IPS-18c (cell line): ENCODE results near the gene CRTC1.

Experiments
- H3K4me3 ChIP-seq: 2 replicates; pipeline ENCODE4 v1.7.0; 2013; ENCODE audit warnings: low read depth, mild to moderate bottlenecking, low read length, moderate library complexity; ENCODE audit not compliant: insufficient read depth
- H3K9me3 ChIP-seq: one replicate; pipeline ENCODE4 v1.6.1; 2013; ENCODE audit warnings: mild to moderate bottlenecking, low read length, moderate library complexity; ENCODE audit not compliant: control insufficient read depth, insufficient read depth

The CRTC1 gene

GRCh38 chr19:18649371-18650020 lies 34.0 kb upstream of the CRTC1 start:
- Histone ChIP-seq H3K9me3 (no peaks in the 10 kb centered on the region), H3K4me3 (0 out of 2 replicates have a peak overlapping the region, but pooled peaks have one; percentile 9)

DNA sequence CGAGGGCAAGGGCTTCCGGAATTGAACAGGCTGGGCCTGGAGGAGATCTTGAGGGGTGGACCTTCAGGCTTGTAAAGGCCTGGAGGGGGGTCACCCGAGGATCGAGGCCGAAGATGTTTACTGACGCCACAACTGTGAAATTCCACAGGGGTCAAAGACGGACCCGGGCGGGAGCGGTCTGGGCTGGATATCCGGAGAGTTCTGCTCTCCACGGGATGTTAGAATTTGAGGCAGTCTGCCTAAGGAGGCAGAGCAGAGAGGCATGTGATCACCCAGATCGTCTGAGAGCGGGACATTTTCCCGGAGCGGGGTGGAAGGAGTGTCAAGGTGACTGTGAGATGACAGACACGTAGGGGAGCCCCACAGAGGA lies 33.5 kb upstream of the CRTC1 start:
- H3K4me3 ChIP-seq, result 0 out of 2 replicates have a peak overlapping the region, but pooled peaks have one; percentile 9

DNA sequence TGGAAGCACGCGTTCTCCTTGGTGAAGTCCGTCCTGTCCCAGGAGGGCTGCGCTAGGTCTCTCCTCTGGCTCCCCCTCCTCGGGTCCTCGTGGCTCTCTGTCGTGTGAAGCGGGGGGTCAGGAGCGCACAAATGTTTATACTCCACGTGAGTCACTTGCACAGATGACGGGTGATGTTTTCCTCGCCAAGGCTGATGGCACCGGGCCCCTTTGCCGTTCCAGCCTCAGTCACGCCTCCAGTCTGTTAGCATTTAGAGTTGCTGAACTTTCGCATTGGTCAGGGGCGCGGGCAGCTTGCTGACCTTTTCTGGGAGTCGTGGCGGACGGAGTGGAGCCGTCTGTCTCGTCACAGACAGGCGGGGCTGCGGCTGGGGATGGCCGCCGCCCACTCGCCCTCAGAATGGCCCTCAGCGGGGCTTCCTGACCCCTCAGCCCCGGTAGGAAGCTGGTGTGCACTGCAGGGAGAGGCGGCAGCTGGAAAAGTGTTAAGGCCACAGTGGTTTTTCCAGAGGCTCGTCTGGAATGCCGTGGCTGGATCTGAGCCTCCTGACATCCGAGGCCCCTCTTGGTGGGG lies 32.9 kb upstream of the CRTC1 start:
- H3K9me3 ChIP-seq, result no peaks in the 10 kb centered on the region
- H3K4me3 ChIP-seq, result no peak overlapping the region

More for the DNA sequence above, 33.5 kb upstream of the CRTC1 start:
- no peaks in the 10 kb centered on the region for H3K9me3 ChIP-seq

DNA sequence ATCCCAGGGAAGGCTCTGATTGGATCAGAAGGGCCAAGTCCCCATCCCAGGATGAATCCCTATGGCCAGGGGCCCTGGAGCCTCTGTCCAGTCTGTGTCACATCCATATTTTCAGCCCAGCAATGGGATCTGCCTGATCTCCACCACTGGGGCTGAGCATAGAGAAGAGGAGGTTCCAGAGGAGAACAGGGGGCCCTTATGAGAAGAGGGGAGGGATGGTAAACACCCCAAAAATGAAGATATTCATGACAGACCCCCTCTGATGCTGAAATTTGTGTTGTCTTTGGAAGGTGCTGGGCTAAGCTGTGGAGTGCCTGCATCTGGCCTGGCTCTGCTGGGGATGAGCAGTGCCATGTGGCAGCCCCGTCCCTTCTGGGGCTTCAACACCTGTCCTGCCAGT lies 32.2 kb upstream of the CRTC1 start:
- H3K9me3 ChIP-seq, result no peaks in the 10 kb centered on the region
- H3K4me3 ChIP-seq, result no peak overlapping the region

- Histone ChIP-seq H3K9me3 (no peaks in the 10 kb centered on the region), H3K4me3 (no peak overlapping the region)
Measured at GRCh38 chr19:18651733-18652132, 31.7 kb upstream of the CRTC1 start.

GRCh38 chr19:18653853-18654252 lies 29.6 kb upstream of the CRTC1 start:
- Histone ChIP-seq H3K4me3 (no peak overlapping the region), H3K9me3 (no peaks in the 10 kb centered on the region)

DNA sequence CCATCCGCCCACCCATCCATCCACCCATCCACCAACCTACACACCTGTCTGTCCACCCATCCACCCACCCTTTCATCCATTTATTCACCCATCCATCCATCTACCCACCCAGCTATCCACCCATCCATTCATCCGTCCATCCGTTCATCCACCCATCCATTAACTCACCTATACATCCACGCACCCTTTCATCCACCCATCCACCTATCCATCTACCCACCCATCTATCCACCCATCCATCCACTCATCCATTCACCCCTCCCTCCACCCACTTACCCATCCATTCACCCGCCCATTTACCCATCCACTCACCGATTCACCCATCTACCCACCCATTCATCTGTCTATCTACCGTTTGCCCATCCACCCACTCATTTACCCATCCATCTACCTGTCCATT lies 29.0 kb upstream of the CRTC1 start:
- H3K9me3 ChIP-seq, result no peaks in the 10 kb centered on the region
- no peak overlapping the region for H3K4me3 ChIP-seq

DNA sequence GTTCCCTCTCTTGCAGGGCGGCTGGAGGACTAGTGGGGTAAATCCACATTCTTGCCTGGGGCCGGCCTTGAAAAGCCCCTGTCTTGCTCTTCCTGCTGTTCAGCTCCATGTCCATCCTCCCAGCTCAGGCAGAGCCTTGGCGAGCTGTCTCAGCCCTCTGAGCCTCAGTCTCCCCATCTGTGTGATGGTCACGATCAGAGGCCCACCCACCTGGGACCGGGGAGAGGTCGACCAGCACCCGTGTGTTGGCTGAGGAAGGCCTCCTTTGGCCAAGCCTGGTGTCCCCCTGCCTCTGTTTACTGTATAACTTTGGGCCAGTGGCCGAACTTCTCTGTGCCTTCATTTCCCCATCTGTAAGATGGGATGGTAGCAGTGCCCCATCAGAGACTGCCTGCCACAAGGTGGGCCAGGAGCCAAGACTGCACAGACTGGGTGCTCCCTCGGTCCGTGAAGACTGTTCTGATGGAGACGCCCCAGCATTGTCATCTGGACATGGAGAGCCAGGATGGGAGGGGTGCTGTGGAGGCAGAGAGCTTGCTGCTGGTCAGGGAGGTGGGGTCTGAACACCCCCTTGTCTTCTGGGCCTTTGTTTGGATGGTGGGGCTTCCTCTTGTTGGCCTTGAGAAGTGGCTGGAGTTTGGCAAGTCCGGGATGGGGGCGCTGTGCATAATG lies 28.2 kb upstream of the CRTC1 start:
- no peaks in the 10 kb centered on the region for H3K9me3 ChIP-seq

GRCh38 chr19:18656337-18657086 lies 27.0 kb upstream of the CRTC1 start:
- Histone ChIP-seq H3K9me3 (no peaks in the 10 kb centered on the region), H3K4me3 (no peak overlapping the region)

More for the DNA sequence above, 28.2 kb upstream of the CRTC1 start:
- no peak overlapping the region for H3K4me3 ChIP-seq

DNA sequence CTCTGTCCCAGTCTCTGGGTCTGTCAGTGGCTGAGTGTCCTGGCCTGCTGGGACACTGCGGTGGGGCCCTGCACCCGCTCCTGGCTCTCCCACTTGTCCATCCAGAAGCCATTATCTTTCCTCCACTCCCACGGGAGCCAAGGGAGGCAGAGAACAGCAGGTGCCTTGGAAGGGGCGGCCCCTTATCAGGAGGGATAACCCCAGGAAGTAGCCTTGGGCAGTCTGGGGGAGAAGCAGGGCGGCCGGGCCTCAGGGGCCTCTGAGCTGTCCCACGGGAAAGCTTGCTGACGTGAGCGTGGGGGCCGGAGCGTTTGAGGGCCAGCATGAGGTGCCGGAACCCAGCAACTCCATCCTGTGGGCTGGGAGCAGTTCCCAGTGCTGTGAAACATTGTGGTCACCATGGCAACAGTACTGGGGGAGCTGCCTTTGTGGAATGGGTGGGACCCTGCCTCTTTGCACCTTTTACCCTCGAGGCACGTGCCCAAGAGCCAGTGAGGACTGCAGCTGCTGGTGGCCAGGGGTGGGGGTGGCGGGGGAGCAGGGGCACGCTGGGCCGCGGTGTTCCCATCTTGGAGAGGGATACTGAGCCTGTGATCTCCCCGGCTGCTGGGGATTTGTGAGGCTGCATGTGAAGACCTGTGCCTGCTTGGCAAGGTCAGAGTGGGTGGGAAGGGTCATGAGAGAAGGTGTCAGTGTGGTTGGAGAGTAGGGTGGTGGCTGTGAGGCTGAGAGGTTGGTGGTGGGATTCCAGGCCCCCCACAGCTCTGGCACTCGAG lies 25.7 kb upstream of the CRTC1 start:
- H3K9me3 ChIP-seq, result no peaks in the 10 kb centered on the region
- no peak overlapping the region for H3K4me3 ChIP-seq

DNA sequence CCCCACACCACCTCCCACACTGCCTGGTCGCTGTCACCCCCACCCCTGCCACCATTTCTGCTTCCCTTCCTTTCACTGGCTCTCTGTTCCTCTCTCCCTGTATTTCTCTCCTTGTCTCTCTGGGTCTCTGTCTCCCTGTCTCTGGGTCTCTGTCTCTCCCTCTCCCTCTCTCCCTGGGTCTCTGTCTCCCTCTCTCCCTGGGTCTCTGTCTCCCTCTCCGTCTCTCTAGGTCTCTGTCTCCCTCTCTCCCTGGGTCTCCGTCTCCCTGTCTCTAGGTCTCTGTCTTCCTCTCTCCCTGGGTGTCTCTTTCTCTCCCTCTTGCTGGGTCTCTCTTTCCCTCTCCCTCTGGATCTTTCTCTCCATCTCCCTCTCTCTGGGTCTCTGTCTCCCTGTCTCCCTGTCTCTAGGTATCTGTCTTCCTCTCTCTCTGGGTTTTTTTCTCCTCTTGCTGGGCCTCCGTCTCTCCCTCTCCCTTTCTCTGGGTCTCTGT lies 25.1 kb upstream of the CRTC1 start:
- no peak overlapping the region for H3K4me3 ChIP-seq

GRCh38 chr19:18659281-18660050 lies 24.0 kb upstream of the CRTC1 start:
- Histone ChIP-seq H3K9me3 (no peaks in the 10 kb centered on the region), H3K4me3 (no peak overlapping the region)

More for the DNA sequence above, 25.1 kb upstream of the CRTC1 start:
- H3K9me3 ChIP-seq, result no peaks in the 10 kb centered on the region

DNA sequence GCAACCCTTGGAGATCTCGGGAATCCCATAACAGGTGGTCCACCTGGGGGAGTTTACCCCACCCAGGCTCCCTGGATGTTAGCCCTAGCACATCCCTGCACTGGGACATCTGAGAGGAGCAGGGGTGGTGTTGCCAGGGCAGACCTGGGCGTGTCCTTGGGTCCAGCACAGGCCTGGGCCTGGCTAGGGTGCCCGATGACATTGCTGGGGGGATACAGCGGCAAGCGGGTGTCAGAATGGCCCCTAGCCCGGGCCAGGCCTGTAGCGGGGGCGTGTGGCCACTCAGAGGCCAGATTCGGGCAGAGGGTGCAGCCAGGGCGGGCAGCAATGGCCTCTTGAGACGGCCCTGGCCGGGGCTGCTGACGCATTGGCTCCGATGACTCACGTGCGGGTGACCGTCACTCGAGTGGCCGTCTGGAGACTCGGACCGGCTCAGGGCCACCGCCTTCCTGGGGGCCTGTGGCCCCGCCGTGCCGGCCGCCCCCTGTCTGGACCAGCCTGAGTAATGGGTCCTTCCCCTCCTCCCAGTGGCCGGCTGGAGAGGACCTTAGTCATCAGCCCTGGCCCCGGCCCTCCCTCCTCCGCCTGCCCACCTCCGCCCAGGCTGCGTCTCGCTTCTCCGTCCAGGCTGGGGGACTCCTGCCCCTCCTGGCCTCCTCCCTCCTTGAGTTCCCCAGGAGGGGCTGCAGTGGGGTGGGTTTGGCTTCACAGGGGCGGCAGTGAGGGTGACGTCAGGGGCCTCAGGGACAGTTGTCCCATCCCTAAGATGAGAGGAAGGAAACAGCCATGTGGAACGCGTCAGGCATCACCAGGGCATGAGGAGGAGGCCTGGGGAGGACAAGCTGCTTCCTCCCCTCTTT lies 23.2 kb upstream of the CRTC1 start:
- Histone ChIP-seq H3K4me3 (no peak overlapping the region), H3K9me3 (no peaks in the 10 kb centered on the region)

DNA sequence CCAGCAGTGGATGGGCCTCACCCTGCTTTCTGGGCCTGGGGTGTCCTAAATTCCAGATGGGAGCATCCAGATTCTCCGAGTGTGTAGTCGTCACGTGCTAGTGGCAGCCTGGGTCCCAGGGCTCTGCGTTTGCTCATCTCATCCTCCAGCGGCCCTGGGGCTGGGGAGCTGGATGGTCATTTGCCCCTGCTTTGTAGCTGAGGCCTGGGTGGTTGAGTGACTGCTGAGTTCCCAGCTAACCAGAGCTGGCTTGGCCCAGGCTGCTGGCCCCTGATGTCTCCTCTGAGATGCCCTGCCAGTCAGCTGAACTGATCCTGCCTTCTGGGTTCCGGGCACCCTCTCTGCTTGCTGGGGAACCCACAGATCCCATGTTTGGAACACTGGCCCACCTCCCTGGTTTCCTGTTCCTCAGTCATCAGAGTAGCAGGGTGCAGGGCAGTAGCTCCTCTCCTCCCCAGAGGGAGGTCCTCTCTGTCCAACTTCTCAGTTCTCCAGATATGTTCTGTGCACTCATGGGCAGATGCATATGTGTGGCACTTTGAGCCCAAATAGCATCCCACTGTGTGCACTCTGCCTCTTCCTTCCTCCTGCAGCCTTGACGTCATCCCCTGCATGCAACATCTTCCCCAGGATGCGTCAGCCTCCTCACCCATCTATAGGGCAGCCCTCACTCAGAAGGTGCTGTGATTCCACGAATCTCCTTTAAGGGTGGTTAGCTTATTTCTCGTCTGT lies 22.4 kb upstream of the CRTC1 start:
- Histone ChIP-seq H3K9me3 (no peaks in the 10 kb centered on the region), H3K4me3 (no peak overlapping the region)
